ENCODE results near the gene CDK5RAP3.

CDK5RAP3 gene

DNA sequence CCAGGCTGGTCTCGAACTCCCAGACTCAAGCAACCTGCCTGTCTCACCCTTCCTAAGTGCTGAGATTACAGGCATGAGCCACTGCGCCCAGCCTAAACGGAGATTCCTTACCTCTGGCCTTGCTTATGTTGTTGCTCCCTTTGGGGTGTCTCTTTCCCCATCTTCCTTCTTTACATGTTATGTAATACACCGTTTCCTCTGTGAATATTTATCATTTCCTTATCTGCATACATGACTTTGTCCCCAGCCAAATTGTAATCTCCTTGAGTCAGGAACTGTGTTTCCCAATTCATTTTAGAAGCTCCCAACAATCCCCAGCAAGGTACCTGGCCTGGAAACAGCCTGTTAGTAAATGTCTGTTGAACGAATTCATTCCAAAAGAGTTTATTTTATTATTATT is 51.0 kb downstream of the CDK5RAP3 start:
- Histone ChIP-seq H3K27me3 (peaks cover 70% of the 10 kb centered on the region), H3K4me1 (ENCODE audit: control insufficient read depth in 1 of 2, insufficient read depth in 1 of 2, low read depth in 1 of 2, low read length in 1 of 2) (peaks cover 43 to 55% of the 10 kb centered on the region in 2 experiments), H3K4me3 (ENCODE audit: low read depth in 1 of 2, low read length in 1 of 2) (no peak overlapping the region), H3K27ac (peak overlapping the region; percentile 5), H3K36me3 (no peaks in the 10 kb centered on the region), H3K9me3 (no peaks in the 10 kb centered on the region)
- TF ChIP-seq, protein P1, sequence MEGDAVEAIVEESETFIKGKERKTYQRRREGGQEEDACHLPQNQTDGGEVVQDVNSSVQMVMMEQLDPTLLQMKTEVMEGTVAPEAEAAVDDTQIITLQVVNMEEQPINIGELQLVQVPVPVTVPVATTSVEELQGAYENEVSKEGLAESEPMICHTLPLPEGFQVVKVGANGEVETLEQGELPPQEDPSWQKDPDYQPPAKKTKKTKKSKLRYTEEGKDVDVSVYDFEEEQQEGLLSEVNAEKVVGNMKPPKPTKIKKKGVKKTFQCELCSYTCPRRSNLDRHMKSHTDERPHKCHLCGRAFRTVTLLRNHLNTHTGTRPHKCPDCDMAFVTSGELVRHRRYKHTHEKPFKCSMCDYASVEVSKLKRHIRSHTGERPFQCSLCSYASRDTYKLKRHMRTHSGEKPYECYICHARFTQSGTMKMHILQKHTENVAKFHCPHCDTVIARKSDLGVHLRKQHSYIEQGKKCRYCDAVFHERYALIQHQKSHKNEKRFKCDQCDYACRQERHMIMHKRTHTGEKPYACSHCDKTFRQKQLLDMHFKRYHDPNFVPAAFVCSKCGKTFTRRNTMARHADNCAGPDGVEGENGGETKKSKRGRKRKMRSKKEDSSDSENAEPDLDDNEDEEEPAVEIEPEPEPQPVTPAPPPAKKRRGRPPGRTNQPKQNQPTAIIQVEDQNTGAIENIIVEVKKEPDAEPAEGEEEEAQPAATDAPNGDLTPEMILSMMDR (IDR thresholded peaks at IDR 0.05): no peak

GRCh38 chr17:48022901-48023300 is 52.0 kb downstream of the CDK5RAP3 start:
- H3K4me1 ChIP-seq (ENCODE audit: control insufficient read depth in 1 of 2, insufficient read depth in 1 of 2, low read depth in 1 of 2, low read length in 1 of 2): peaks cover 43 to 55% of the 10 kb centered on the region in 2 experiments
- no peak overlapping the region for H3K4me3 ChIP-seq (ENCODE audit: low read depth in 1 of 2, low read length in 1 of 2)
- H3K27me3 ChIP-seq: peaks cover 76% of the 10 kb centered on the region

GRCh38 chr17:48023400-48024148 is 52.7 kb downstream of the CDK5RAP3 start:
- TF ChIP-seq, protein P1 (IDR thresholded peaks at IDR 0.05): no peak
- Histone ChIP-seq H3K9me3 (no peaks in the 10 kb centered on the region), H3K27ac (peak overlapping the region; percentile 37), H3K4me3 (ENCODE audit: low read depth in 1 of 2, low read length in 1 of 2) (peak overlapping the region; percentile 65 to 74), H3K36me3 (no peaks in the 10 kb centered on the region), H3K4me1 (ENCODE audit: control insufficient read depth in 1 of 2, insufficient read depth in 1 of 2, low read depth in 1 of 2, low read length in 1 of 2) (peaks cover 43 to 55% of the 10 kb centered on the region in 2 experiments), H3K27me3 (peaks cover 75% of the 10 kb centered on the region)

More at GRCh38 chr17:48022901-48023300, 52.0 kb downstream of the CDK5RAP3 start:
- H3K9me3 ChIP-seq: no peaks in the 10 kb centered on the region
- TF ChIP-seq, protein P1 (IDR thresholded peaks at IDR 0.05): no peak
- H3K36me3 ChIP-seq: no peaks in the 10 kb centered on the region
- H3K27ac ChIP-seq: no peak overlapping the region

GRCh38 chr17:48024149-48025039 is 53.5 kb downstream of the CDK5RAP3 start:
- peaks cover 43 to 55% of the 10 kb centered on the region in 2 experiments for H3K4me1 ChIP-seq (ENCODE audit: control insufficient read depth in 1 of 2, insufficient read depth in 1 of 2, low read depth in 1 of 2, low read length in 1 of 2)
- H3K36me3 ChIP-seq: no peaks in the 10 kb centered on the region
- TF ChIP-seq, protein P1 (IDR thresholded peaks at IDR 0.05): no peak
- peak overlapping the region; percentile 65 to 74 for H3K4me3 ChIP-seq (ENCODE audit: low read depth in 1 of 2, low read length in 1 of 2)
- H3K9me3 ChIP-seq: no peaks in the 10 kb centered on the region
- H3K27ac ChIP-seq: peak overlapping the region; percentile 40
- H3K27me3 ChIP-seq: peaks cover 75% of the 10 kb centered on the region

DNA sequence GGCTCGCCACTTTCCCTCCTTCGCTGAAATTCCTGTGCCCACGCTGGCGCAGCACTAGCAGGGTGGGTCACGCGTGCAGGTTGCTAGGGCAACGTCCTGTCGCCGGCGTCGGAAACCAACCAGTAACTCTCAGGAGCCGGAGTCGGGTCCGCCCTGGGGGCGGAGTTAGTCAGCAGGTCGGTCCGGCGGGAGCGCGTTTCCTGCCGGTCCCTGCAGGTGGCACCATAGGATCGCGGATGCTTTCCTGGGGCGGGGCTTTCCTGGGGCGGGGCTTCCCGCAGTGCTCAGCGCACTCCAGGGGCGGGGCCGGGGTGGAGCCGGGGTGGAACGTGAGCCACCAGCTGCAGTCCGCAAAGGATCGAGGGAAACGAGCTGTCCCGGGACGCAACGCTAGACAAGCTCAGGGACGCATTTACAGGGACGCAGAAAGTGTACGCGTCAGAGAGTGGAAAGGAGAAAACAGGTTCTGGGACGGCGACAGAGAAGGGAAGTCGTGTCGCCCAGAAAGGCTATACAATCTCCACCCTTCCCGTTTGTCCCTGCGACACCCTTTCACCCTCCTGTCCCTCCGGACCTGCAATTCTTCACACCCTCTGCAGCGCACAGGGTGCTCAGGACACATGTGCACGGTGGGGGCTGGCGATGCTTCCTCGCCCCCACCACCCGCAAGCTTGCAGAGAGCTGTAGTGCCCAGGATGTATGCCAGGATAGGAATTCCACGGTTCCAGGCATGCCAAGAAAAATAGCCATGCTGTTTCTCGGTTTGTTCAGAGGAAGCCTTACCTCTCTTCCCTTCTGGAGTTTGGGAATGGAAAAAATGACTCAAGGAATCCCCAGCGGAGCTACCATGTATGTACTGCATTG is 54.4 kb downstream of the CDK5RAP3 start:
- H3K4me3 ChIP-seq (ENCODE audit: low read depth in 1 of 2, low read length in 1 of 2): peak overlapping the region; percentile 65 to 74
- H3K36me3 ChIP-seq: no peaks in the 10 kb centered on the region
- peaks cover 77% of the 10 kb centered on the region for H3K27me3 ChIP-seq
- peak overlapping the region; percentile 40 for H3K27ac ChIP-seq
- peaks cover 43 to 55% of the 10 kb centered on the region in 2 experiments for H3K4me1 ChIP-seq (ENCODE audit: control insufficient read depth in 1 of 2, insufficient read depth in 1 of 2, low read depth in 1 of 2, low read length in 1 of 2)
- TF ChIP-seq, protein P1 (IDR thresholded peaks at IDR 0.05): peak; percentile 100
- no peaks in the 10 kb centered on the region for H3K9me3 ChIP-seq
